Adrenal gland (tissue), 5 donors: ENCODE results near the gene ZBTB32.

Source experiments
- CTCF ChIP-seq, 6 experiments: fragments of 450-650 bp in 4 of 6; fragments of 200-600 bp in 2 of 6; sonication (generic) in 1 of 6; IDR thresholded peaks; 1 replicate in 5 of 6; 2 replicates in 1 of 6; pipeline versions ENCODE4 v1.5.1 to v1.8.0; 2016 to 2021; ENCODE audit warnings: antibody characterized with exemption in 6 of 6, mild to moderate bottlenecking in 2 of 6, moderate library complexity in 1 of 6
- POLR2A ChIP-seq, 2 donors: fragments of 450-650 bp; IDR thresholded peaks; one replicate each; pipeline ENCODE4 v1.6.1; 2017; ENCODE audit warnings: antibody characterized with exemption in 2 of 2, mild to moderate bottlenecking in 2 of 2, moderate library complexity in 1 of 2
- donor health status: DM: no; HTN: no; CAD: no.

- TF ChIP-seq POLR2A (IDR thresholded peaks at IDR 0.05) (no peak), CTCF (IDR thresholded peaks at IDR 0.05) (no peak)
Measured at GRCh38 chr19:35666251-35666913, 38.0 kb upstream of the ZBTB32 start, which contains the start of gene UPK1A.
